Measurements from ENCODE around the gene KANK3. TPM values are rescaled to one million over a fixed set of nuclear protein-coding genes. Genes with fewer than 3 reads are reported as not detected.

The KANK3 gene
- total and polyA plus RNA-seq, 2 of the 8 experiments (the other 6 are each of a cell fraction or from before 2014, with no cell fraction given), result 2.5 to 4.2 TPM

GRCh38 chr19:8320564-8321066 is 22.4 kb downstream of the KANK3 start:
- H3K14ac ChIP-seq (ENCODE audit: insufficient read length), result no peak overlapping the region
- CTCF ChIA-PET (ENCODE audit: partially characterized antibody), result interaction anchor here (0.6 to 5.2 kb wide), 4 partner anchors 10 to 259 kb away, joined by 3 to 32 read pairs (median 4); no protein-coding TSS in a partner anchor
- H3K9me3 ChIP-seq (ENCODE audit: insufficient read depth in 2 of 2, low read depth in 1 of 2, low read length in 1 of 2), result no peaks in the 10 kb centered on the region
- peaks cover 0 to 33% of the 10 kb centered on the region in 2 experiments; a peak in 2 of 4 replicates for H3K79me2 ChIP-seq (ENCODE audit: control insufficient read depth in 1 of 2, insufficient read depth in 2 of 2, low read length in 2 of 2)
- DNase-seq (ENCODE audit: low read depth in 1 of 2, low spot score in 2 of 2) (no peak), FAIRE-seq (no peak)
- H3K4ac ChIP-seq (replicated peaks; ENCODE audit: insufficient read length, low read depth, low read length), result peak overlapping the region; percentile 27
- H3K23me2 ChIP-seq (ENCODE audit: low read depth, low read length), result peaks cover 16% of the 10 kb centered on the region
- peak overlapping the region; percentile 46; the same call in 1 of the 2 replicates for H2BK15ac ChIP-seq (ENCODE audit: low read length)
- POLR2A ChIA-PET (ENCODE audit: partially characterized antibody), result interaction anchor here (1.0 to 27.1 kb wide), 15 partner anchors 7 to 400 kb away, joined by 3 to 583 read pairs (median 3); partner anchors contain the start of genes CD320, NDUFA7, RAB11B and RPS28
- H4K5ac ChIP-seq (ENCODE audit: insufficient read length, low read depth, low read length), result peak overlapping the region; percentile 48
- peak overlapping the region; percentile 75 for H4K91ac ChIP-seq (replicated peaks; ENCODE audit: insufficient read length, low read length)
- peak overlapping the region; percentile 63 for H3K56ac ChIP-seq (replicated peaks; ENCODE audit: insufficient read length, low read depth, low read length)
- peaks cover 15 to 26% (median 18%) of the 10 kb centered on the region in 4 experiments for H3K36me3 ChIP-seq (ENCODE audit: control insufficient read depth in 2 of 4, insufficient read depth in 4 of 4, low read length in 3 of 4)
- peak overlapping the region; percentile 95 for H2BK5ac ChIP-seq (ENCODE audit: low read depth, low read length)
- peak overlapping the region; percentile 84 to 95 for H3K4me2 ChIP-seq (ENCODE audit: insufficient read depth in 1 of 2, low read depth in 2 of 2, low read length in 2 of 2)
- H3K23ac ChIP-seq (ENCODE audit: insufficient read length), result no peak overlapping the region
- peak overlapping the region; percentile 9; the same call in 1 of the 2 replicates for H2AFZ ChIP-seq (ENCODE audit: low read length)
- peaks cover 5 to 15% of the 10 kb centered on the region in 2 experiments for H4K20me1 ChIP-seq (replicated peaks in 1 of 2; ENCODE audit: control insufficient read depth in 1 of 2, insufficient read depth in 2 of 2, low read length in 2 of 2)
- H3K18ac ChIP-seq (ENCODE audit: extremely low read depth, low read length), result peak overlapping the region; percentile 32; the same call in 1 of the 2 replicates
- peak overlapping the region; percentile 93 to 96 (median 95) for H3K9ac ChIP-seq (replicated peaks in 1 of 4; ENCODE audit: extremely low read depth in 1 of 4, low read depth in 3 of 4, low read length in 3 of 4)
- no peak overlapping the region for H2BK120ac ChIP-seq (replicated peaks; ENCODE audit: low read depth, low read length)
- 13% methylated on average over 16 of the region's 16 CpGs; no CpG with 5 or more reads in 1 of the 2 experiments for WGBS, 2 experiments (ENCODE audit: extremely low coverage in 1 of 2, insufficient coverage in 1 of 2, insufficient read length in 1 of 2, insufficient replicate concordance in 2 of 2, low coverage in 1 of 2, low lambda C conversion rate in 2 of 2, missing lambda C conversion rate in 1 of 2)
- peak overlapping the region; percentile 24; the same call in 1 of the 2 replicates for H2AK5ac ChIP-seq (ENCODE audit: low read depth, low read length)
- H2BK12ac ChIP-seq (ENCODE audit: low read depth, low read length), result peak overlapping the region; percentile 90
- peaks cover 0 to 17% (median 9%) of the 10 kb centered on the region in 4 experiments; a peak in 6 of 7 replicates for H3K4me1 ChIP-seq (replicated peaks in 1 of 4; ENCODE audit: control insufficient read depth in 3 of 4, insufficient read depth in 4 of 4, low read length in 3 of 4)
- H4K8ac ChIP-seq (ENCODE audit: extremely low read depth, insufficient read depth, low read length), result peak overlapping the region; percentile 99
- H2BK20ac ChIP-seq (ENCODE audit: low read length), result no peak overlapping the region
- H3K79me1 ChIP-seq (ENCODE audit: low read depth, low read length), result peaks cover 10% of the 10 kb centered on the region; the same call in 1 of the 2 replicates
- no peaks in the 10 kb centered on the region for H3K27me3 ChIP-seq (replicated peaks in 1 of 4; ENCODE audit: control insufficient read depth in 3 of 4, extremely low read depth in 1 of 4, insufficient read depth in 3 of 4, low read length in 3 of 4)
- H3K4me3 ChIP-seq (ENCODE audit: extremely low read depth in 1 of 4, insufficient read depth in 2 of 4, low read depth in 3 of 4, low read length in 4 of 4), result peak overlapping the region; percentile 90 to 98 (median 97)
- H3K27ac ChIP-seq (ENCODE audit: low read depth, low read length), result peak overlapping the region; percentile 91
- no peak for TF ChIP-seq POLR2A (IDR thresholded peaks at IDR 0.05; ENCODE audit: control extremely low read depth in 1 of 2, low read depth in 2 of 2, low read length in 2 of 2)
- no peak for TF ChIP-seq SIRT6 (IDR thresholded peaks at IDR 0.05; ENCODE audit: low read length)
- TF ChIP-seq RXRA (IDR thresholded peaks at IDR 0.05; ENCODE audit: insufficient read depth, low read depth, low read length), result no peak
- TF ChIP-seq POU5F1 (IDR thresholded peaks at IDR 0.05; ENCODE audit: low read depth, low read length), result no peak
- TF ChIP-seq HDAC6 (IDR thresholded peaks at IDR 0.05; ENCODE audit: low read depth, low read length), result no peak
- TF ChIP-seq CHD2 (IDR thresholded peaks at IDR 0.05; ENCODE audit: low read length), result no peak
- no peak for TF ChIP-seq NANOG (IDR thresholded peaks at IDR 0.05; ENCODE audit: insufficient read depth, low read depth, low read length, poor library complexity, severe bottlenecking)
- no peak for TF ChIP-seq EZH2 (IDR thresholded peaks at IDR 0.05; ENCODE audit: low read depth, low read length, severe bottlenecking)
- no peak for TF ChIP-seq PHF8 (conservative IDR thresholded peaks at IDR 0.05; ENCODE audit: low read depth, low read length)
- TF ChIP-seq GTF2F1 (IDR thresholded peaks at IDR 0.05; ENCODE audit: borderline replicate concordance, low read depth, low read length), result no peak
- no peak for TF ChIP-seq TCF12 (IDR thresholded peaks at IDR 0.05; ENCODE audit: low read depth, low read length)
- no peak for TF ChIP-seq CBX8 (IDR thresholded peaks at IDR 0.05; ENCODE audit: borderline replicate concordance, low read depth, low read length)
- TF ChIP-seq JUN (IDR thresholded peaks at IDR 0.05; ENCODE audit: low read depth, low read length), result no peak
